Upper lobe of left lung (tissue), 4 donors: ENCODE measurements around the gene CEP295NL.

Experiments
- CTCF ChIP-seq, 6 experiments: fragments of 450-650 bp in 4 of 6; fragments of 200-600 bp in 2 of 6; sonication (generic) in 2 of 6; IDR thresholded peaks; one replicate each; pipeline ENCODE4 v1.5.1; 2016 to 2019; ENCODE audit warnings: antibody characterized with exemption in 6 of 6
- EP300 ChIP-seq, 4 donors: sonication (generic); formaldehyde crosslinking; IDR thresholded peaks; one replicate each; pipeline ENCODE4 v1.5.1; 2017; ENCODE audit warnings: antibody characterized with exemption in 4 of 4, control low read depth in 2 of 4
- POLR2AphosphoS5 ChIP-seq, 2 donors: sonication (generic); formaldehyde crosslinking; IDR thresholded peaks; one replicate each; pipeline ENCODE4 v1.5.1; 2017; ENCODE audit warnings: antibody characterized with exemption in 2 of 2

- no peak for TF ChIP-seq POLR2AphosphoS5 (IDR thresholded peaks at IDR 0.05)
- no peak for TF ChIP-seq CTCF (IDR thresholded peaks at IDR 0.05)
- no peak for TF ChIP-seq EP300 (IDR thresholded peaks at IDR 0.05)
Observed at GRCh38 chr17:78950870-78951269, 47.9 kb upstream of the CEP295NL start.
